GM18502 (cell line): ENCODE measurements around the gene MCC.

Experiments
- ATAC-seq: cut with Tn5 transposase; IDR thresholded peaks from one replicate; pipeline ENCODE4 v1.9.1; 2021; ENCODE audit warnings: mild to moderate bottlenecking; ENCODE audit not compliant: unreplicated experiment, poor library complexity

MCC gene

DNA sequence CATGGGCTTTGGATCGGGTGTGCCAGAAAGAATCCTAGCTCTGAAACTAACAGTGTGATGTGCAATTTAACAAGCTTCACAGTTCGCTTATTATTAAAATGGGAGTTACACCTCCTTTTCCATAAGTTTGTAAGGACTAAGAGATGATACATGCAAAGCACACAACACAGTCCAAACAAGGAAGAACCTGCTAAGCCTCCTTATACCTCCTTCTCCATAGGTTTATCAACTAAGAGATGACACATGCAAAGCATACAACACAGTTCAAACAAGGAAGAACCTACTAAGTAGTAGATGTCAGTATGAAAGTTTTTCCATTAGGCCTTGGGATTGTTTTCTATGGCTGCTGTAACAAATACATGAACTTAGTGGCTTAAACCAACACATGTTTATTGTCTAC, 295.7 kb downstream of the MCC start:
- no peak for ATAC-seq

DNA sequence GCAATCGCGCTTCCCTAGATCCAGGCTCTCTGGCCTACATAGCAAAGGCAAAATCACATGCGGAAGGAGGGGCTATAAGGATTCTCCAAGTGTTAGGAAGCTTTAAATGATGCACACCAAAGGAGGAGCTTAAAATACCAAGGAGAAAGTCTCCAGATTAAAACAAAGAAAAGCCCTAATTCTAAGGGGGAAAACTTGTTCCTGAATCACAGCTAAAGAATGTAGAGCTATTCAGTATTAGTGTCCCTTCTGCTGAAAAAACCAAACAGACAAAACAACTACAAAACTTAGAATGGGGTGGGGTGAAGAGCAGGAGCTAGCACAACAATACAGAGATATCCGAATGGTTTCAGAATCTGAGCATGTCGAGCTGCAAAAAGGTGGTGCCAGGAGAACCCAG, 297.9 kb downstream of the MCC start:
- no peak for ATAC-seq

DNA sequence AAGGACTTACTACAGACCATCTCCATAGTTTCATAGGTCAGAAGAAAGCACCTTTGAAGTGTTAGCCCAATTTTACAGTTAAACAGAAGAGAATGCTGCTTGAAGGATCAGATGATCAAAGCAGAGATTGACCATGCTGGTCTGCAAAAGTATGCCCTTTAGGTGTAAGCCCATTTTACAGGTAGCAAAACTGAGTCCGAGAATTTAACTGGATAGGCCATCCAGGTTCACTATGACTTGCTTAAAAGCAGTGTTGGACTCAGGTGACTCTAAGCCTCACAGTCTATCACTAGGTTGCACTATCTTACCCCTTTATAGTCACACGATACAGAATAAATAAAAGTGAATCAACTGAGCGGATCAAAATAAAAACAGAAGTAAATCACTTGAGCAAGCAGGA, 299.0 kb downstream of the MCC start:
- ATAC-seq = no peak

DNA sequence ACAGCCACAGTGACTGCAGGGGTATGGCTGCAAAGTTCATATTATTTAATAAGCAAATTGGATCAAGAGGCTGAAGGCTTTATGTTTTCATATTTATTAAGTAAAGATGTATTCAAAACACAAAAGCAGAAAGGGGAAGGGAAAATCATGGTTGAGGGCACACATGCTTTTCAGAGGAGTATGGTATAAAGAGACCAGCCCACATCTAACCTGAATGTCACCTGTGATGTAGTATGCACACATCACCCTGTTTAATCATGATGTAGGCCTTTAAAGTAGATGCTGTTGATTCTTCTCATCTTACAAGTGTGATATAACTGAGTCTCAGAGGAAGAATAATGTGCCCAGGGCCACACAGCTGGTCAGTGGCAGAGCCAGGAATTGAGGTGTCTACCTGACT, 299.8 kb downstream of the MCC start:
- ATAC-seq = no peak

DNA sequence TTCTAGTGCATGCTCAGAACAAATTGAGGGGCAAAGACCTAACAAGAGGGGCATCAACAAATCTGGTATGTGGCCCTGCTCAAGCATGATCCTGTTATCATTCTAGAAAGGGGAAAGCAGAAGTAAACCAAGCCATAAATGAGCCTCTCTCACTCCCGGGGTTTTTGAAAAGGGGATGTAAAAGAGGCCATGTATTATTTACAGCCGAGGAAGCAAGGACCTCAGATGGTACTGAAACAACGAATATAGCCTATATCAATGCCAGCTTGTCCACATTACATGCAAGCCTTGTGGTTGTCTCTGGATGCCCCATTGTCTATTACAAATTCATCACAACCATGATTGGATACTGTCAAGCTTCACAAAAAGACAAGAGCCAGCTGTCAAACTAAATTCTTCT, 300.3 kb downstream of the MCC start:
- ATAC-seq = peak; percentile 69

DNA sequence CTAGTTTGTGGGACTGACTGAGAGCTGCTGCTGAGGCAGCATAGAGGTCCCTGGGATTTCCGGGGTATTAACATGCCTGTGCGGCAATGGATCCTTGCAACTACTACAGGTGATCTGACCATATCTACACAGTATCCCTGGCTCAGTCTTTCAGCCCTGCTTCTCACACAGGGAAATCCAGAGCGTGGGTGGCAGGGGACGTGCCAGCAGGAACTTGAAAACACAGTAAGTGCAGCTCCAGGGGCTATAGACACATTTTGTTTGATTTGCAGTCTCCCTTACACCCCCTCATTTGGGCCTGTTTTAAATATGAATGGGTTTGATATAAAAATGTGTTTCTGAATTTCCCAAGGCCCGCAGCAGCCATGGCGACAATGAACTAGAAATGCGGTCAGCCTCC, 302.2 kb downstream of the MCC start:
- ATAC-seq = no peak

DNA sequence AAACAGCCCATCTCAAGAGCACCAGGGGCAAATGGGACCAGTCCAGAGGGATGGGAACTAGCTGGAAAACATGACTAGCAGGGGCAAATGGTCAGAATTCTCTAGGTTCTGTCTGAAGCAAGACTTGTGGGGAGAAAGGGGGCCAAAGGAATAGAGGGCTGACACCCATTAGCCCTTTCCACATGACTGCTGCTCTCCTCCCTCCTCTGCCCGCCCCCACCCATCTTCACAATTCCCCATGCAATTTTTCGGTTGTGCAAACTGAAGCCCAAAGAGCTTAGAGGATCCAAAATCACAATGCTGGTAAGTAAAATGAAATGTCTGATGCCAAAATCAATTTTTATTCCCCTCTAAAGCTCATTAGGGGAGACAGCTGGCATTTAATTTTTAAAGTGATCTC, 304.6 kb downstream of the MCC start:
- no peak for ATAC-seq

DNA sequence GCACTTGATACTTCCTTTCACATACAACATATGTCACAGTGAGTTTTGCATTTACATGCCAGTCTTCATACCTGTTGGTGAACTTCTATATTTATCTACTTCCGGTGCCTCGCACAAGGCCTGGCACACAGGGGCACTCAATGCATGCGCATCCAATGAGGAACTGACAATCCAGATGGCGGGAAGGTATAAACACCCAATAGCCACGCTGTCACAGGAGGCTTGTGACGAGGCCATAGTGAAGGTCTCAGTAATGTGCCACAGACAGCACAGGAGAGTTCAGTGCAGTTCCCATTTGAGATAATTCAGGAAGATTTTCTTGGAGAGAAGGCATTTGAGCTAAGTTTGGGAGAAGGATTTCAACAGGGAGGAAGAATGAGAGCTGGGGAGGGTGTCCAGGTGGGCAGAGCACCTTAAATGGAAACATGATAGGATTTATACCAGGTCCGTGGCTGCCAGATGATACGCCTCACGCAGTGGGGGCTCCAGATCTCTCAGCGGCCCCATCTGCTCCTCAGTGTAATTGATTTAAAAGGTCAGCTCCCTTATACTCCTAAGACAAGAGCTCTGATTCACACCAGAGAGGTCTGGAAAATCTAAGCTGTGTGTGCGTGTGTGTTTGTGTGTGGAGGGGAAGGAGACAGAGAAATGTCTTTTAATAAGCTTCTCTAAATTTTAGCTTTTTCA, 305.5 kb downstream of the MCC start:
- ATAC-seq = no peak

DNA sequence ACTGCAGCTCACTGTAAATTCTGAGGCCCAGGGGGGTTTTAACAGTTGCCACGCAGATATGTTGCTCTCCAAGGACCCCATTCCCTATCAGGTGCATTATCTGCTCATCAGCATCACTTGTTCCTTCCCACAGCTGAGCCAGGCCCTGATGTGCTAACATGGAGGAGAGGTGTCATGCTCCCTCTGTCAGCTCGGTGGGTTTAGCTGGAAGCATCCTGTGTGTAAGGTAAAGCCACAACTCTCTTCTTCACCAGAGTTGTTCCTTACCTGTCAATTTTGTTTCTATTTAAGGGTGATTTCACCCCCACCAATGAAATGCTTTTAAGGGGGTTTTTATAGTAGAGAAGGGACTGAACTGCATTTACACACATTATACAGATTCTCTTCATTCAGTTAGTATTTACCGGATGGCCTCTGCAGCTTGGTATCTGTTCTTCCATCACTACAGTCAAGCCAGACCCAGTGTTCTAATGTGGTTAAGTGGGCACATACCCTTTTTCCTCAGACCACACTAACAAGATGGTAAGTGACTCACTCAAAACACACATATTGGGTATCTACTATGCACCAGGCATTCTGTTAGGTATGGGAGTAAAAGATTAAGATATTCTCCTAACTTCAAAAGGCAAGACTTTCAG, 306.3 kb downstream of the MCC start:
- no peak for ATAC-seq

DNA sequence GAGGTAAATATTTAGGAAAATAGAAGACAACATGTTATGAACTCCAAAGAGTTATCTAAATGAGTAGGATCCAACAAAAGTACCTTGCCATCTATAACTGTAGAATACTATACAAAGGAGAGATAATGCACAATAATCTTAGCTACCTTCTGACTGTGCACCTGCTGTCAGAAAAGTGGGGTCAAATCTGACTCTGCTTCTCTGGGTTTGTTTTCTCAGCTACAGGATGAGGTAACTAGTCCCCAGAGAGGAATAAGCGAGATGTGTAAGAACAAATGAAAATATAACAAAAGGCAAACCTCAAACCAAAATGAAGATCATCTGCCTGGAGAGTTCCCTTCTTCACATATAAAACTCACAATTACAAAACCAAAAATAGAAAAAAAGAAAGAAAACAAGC, 306.8 kb downstream of the MCC start:
- ATAC-seq = no peak

DNA sequence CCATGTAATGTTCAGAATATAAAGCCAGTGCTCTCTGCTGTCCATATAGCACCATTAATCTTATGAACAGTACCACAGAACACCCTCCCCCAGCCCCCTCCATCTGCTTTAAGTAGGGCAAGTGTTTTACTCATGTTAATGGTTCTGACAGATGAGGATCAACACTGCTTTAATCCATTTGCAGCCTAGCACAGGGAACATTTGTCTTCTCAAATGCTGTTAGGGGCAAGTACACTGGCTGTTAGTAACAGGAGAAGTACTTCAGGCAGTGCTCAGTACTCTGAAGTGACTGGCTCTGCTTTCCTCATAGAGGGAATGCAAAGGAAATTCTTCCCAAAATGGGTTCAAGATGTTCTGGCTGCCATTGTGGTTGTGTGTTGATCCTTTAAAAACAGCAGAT, 309.1 kb downstream of the MCC start:
- no peak for ATAC-seq

DNA sequence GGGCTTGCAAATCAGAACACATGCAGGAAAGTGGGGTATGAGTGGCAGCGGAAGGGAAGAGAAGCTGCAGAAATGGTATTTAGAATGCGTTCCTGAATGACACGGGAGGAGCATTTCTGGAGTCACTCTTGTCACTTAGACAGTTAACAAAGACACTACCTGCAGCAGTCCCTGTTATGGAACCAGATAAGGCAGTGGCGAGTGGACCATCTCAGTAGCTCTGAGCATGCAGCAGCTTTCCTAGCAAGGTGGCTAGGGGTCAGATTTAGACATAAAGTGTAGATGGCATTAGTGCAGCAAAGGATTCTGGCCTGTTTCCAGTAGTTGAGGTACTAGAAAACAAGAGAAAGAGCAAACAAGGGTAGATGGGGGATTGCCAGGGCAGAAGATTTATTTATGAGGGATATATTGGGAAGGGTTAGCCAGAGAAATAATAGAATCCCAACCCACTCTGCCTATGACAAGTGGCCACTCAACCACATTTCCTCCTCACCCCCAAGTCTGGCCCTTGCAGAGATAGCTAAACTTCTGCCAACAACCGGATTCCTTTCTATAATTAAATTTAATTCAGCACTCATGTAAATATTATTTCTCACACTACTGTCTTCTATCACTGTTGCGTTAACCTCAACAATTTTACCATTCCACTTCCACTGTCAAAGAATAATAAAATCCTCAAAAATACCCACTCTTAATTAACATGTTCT, 310.0 kb downstream of the MCC start:
- no peak for ATAC-seq

DNA sequence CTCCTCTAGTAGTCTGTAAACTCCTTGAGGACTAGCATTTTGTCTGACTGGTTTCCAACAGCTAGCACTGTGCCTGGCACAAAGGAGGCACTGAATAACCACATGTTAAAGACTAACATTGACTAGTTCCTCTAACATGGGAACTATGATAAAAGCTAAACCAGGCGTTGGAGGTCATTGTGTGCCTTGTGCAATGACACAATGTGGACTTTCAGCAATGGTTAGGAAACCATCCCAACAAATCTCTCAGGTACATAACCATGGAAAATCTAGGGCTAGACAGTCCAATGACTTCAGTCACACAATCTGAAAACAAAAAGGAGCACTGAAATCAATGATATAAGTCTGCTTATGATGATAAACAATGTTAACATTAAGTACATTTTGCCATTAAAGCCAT, 311.0 kb downstream of the MCC start:
- no peak for ATAC-seq

DNA sequence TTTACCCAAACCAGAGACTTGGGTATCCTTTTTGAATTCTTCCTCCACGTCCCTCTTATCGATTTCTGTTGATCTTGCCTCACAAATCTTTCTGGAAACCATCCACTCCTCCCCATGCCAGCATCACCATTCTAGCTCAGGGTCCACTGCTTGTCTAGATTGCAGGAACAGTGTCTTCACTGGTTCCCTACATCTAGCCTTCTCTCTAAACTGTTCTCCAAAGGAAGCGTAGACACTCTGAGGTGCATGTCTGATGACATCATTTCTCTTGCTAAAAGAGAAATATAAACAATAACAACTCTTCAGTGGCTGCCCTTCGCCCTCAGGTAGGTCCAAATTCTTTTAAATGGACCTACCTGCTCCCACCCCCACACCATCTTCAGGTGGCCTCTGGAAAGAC, 311.5 kb downstream of the MCC start:
- ATAC-seq = no peak

DNA sequence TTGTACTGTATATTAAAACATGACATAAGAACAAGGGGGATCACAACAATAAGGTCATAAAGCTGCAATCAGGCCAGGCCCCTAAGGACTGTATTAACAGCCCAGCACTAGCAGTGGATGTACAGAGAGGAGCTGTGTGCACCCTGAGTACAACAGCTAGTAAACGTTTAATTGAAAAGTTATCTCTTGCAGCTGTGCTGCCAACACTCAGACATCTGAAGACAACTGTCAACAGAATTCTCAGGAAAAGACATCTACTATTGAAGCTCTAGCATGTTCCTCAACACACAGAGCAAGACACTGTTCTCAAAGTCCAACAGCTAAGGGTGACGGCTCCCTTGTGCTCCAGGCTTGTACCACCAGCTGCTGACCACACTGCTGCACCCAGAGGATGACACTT, 312.1 kb downstream of the MCC start:
- no peak for ATAC-seq

DNA sequence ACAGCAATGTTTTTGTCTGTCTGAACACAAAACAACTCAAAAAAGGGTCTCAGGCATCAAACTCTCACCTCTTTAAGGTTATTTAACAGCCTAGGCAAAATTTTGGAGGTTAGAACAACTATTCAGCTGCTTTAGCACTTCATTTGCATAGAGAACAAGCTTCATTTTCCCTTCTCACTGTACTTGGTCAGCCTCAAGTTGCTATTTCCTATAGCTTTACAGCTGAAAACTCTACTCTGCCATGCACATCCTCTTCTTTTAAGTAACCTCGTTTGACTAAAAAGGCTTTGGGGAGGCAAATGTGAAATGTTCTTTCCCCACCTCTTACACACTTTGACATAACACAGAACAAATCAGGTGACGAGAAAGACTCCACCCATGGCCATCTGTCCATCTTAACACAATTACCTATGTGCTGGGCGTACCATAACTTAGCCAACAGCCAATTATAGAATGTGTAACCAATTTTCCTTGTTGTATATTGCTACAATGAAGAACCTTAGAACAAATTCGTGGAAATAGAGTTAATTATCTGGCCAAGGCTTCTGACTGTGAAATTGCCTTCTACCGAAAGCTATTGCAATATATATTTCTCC, 315.9 kb downstream of the MCC start:
- peak; percentile 73 for ATAC-seq

DNA sequence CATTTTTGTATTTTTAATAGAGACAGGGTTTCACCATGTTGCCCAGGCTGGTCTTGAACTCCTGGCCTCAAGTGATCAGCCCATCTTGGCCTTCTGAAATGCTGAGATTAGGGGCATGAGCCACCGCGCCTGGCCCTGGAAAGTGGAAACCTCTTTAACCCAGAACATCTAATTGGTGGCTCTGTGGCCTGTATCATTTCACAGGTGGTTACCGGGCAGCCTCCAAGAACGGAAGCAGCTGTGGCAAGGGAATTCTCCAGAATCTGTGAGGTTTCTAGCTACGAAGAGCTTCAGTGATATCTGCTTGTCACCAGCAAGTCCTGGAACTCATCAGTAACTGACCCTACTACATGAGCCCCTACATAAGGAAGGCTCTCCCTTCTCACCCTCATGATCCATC, 316.7 kb downstream of the MCC start:
- ATAC-seq = no peak

DNA sequence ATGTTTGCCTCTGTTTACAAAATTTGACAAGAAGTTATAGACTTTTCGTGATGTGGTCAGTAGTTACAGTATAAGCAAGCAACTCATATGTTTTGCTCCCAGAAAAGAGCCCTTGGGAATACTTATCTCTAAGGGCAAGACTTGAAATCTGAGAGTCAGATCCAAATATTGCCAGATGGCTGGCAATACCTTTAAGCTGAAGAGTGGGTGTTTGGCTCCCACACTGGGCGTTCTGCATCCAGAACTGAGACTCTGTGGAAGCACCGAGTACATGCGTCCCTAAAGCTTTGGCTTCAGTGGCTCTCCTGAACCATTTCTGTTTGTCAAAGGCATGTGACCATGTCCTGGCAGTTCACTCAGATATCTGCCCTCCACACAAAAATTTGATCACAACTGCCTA, 317.5 kb downstream of the MCC start:
- no peak for ATAC-seq

DNA sequence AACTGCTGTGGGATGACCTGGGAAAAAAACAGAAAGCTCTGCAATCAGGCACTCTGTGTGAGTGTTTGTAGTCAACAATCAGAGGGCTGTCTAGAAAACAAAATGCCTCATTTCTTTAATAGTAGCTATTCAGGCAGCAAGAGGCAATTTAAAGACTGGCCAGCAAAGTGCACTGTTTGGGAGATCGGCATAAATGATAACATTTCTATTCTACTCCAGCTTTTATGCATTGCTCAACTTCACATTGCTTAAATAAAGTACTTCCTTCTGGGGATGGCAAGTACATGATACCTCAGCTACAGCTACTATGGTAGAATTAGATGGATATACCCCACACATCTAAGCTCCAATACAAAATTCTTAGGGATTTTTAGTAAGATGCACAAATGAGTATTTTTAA, 318.5 kb downstream of the MCC start:
- no peak for ATAC-seq

DNA sequence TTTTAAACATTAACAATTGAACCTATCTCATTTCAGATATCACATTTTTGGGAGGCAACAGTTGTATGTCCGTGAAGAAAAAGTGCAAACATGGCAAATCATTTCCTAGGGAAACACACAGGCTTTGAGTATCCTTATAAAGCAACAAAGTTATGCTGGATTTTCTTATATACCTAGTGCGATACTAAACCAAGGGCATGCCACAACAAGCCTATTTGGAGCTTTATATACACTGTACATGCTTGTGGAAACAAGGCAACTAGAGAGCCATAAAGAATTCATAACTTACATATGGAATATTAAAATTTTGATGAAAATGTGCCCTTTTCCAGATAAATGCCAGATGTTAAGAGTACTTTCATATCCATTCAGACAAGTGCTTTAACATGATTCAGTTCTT, 320.3 kb downstream of the MCC start:
- ATAC-seq = no peak

DNA sequence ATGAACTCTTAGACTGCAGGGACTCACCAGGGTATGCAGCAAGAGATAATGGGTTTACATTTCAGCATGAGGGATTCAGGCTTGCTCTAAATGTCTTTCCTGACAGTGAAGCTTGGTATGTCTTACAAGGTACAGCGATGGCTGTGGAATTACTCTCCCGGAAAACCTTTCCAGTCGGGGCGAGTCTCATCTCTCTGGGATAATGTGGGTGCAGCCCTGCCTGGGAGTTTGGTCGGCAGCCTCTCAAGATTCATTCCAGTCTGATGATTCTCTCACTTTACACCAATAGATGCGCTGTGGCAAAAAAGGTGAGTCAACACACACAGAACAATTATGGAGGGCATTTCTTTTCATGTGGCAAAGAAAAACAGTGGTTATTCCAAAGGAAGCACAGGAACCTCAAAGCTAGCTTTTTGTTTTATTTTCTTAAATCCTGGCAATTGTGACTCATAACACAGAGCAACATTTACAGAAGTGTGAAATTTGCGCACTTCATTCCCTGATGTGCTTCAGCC, 321.3 kb downstream of the MCC start:
- ATAC-seq = no peak
